Measurements from ENCODE around the gene OR6J1. TPM values are rescaled to one million over a fixed set of nuclear protein-coding genes. Genes with fewer than 3 reads are reported as not detected.
A peak's percentile ranks its signal among the peaks of the same experiment; 100 is the strongest.

The OR6J1 gene
- total RNA-seq, 1 experiment from 2014 or later = 0.18 TPM

GRCh38 chr14:22658946-22659345 lies 14.8 kb upstream of the OR6J1 start:
- BruUV-seq (replicated peaks) = no TSS peak
- DNase-seq = no peak
- H3K36me3 ChIP-seq (ENCODE audit: control insufficient read depth, insufficient read depth, low read length) = no peaks in the 10 kb centered on the region
- no peak overlapping the region for H3K4me3 ChIP-seq (ENCODE audit: low read depth, low read length)
- peaks cover 4% of the 10 kb centered on the region for H3K36me3 Mint-ChIP-seq (ENCODE audit: insufficient read depth, unreplicated experiment)
- TF ChIP-seq CTCF (IDR thresholded peaks at IDR 0.05; ENCODE audit: insufficient read depth in 1 of 2, low read depth in 1 of 2, low read length in 1 of 2, severe bottlenecking in 1 of 2, unreplicated experiment in 1 of 2) = no peak
- ChIA-PET POLR2A (interaction anchor here (1.6 kb wide), 1 partner anchor 107 kb away, joined by 4 read pairs; the partner anchor contains the start of gene OXA1L), CTCF (interaction anchor here (0.6 to 4.1 kb wide), 4 partner anchors 8 to 302 kb away, joined by 3 to 22 read pairs (median 6); no protein-coding TSS in a partner anchor)
- intact Hi-C loops (cut with micrococcal nuclease; ENCODE audit: unreplicated experiment) = loop anchor here (1.0 kb wide), 2 partner anchors 54 to 194 kb away; no protein-coding TSS in a partner anchor
- no peaks in the 10 kb centered on the region for H3K27me3 ChIP-seq (replicated peaks; ENCODE audit: control insufficient read depth, insufficient read depth, low read length)
- H3K27me3 Mint-ChIP-seq (ENCODE audit: insufficient read depth, unreplicated experiment) = no peaks in the 10 kb centered on the region
- H3K9me3 ChIP-seq = no peaks in the 10 kb centered on the region
- no peak overlapping the region for H3K4me3 Mint-ChIP-seq (ENCODE audit: unreplicated experiment)
- no peaks in the 10 kb centered on the region for H3K9me3 Mint-ChIP-seq (ENCODE audit: unreplicated experiment)
- no peaks in the 10 kb centered on the region for H3K4me1 Mint-ChIP-seq (ENCODE audit: low read depth, unreplicated experiment)
- no peak overlapping the region for H3K27ac Mint-ChIP-seq (ENCODE audit: unreplicated experiment)
- H3K4me1 ChIP-seq = peaks cover 15% of the 10 kb centered on the region

- DNase-seq = peak in 1 of 2 experiments; percentile 34
- H3K27me3 Mint-ChIP-seq (ENCODE audit: insufficient read depth, unreplicated experiment) = no peaks in the 10 kb centered on the region
- H3K9me3 Mint-ChIP-seq (ENCODE audit: unreplicated experiment) = no peaks in the 10 kb centered on the region
- H3K27ac Mint-ChIP-seq (ENCODE audit: unreplicated experiment) = no peak overlapping the region
- no peak overlapping the region for H3K4me3 Mint-ChIP-seq (ENCODE audit: unreplicated experiment)
- Histone ChIP-seq H3K4me1 (peaks cover 24% of the 10 kb centered on the region), H3K27me3 (replicated peaks; ENCODE audit: control insufficient read depth, insufficient read depth, low read length) (no peaks in the 10 kb centered on the region), H3K9me3 (no peaks in the 10 kb centered on the region), H3K4me3 (ENCODE audit: low read depth, low read length) (no peak overlapping the region), H3K36me3 (ENCODE audit: control insufficient read depth, insufficient read depth, low read length) (no peaks in the 10 kb centered on the region)
- intact Hi-C loops (cut with micrococcal nuclease; ENCODE audit: unreplicated experiment) = loop anchor here (1.0 kb wide), 2 partner anchors 55 to 195 kb away; no protein-coding TSS in a partner anchor
- ChIA-PET CTCF (interaction anchor here (0.7 to 4.1 kb wide), 9 partner anchors 55 to 195 kb away, joined by 3 to 22 read pairs (median 5); partner anchors contain the start of gene OXA1L), POLR2A (interaction anchor here (0.8 to 1.6 kb wide), 2 partner anchors 11 to 108 kb away, joined by 3 to 4 read pairs; partner anchors contain the start of gene OXA1L)
- TF ChIP-seq CTCF (IDR thresholded peaks at IDR 0.05; ENCODE audit: insufficient read depth in 1 of 2, low read depth in 1 of 2, low read length in 1 of 2, severe bottlenecking in 1 of 2, unreplicated experiment in 1 of 2) = peak in 1 of 2 experiments; percentile 26
- BruUV-seq (replicated peaks) = no TSS peak
- H3K36me3 Mint-ChIP-seq (ENCODE audit: insufficient read depth, unreplicated experiment) = peaks cover 2% of the 10 kb centered on the region
- peaks cover 5% of the 10 kb centered on the region for H3K4me1 Mint-ChIP-seq (ENCODE audit: low read depth, unreplicated experiment)
These were observed 13.7 kb upstream of the OR6J1 start for GRCh38 chr14:22657861-22658260.

GRCh38 chr14:22656945-22657731 lies 13.0 kb upstream of the OR6J1 start:
- H3K9me3 Mint-ChIP-seq (ENCODE audit: unreplicated experiment) = no peaks in the 10 kb centered on the region
- intact Hi-C loops (cut with micrococcal nuclease; ENCODE audit: unreplicated experiment) = no loop called here
- CTCF ChIA-PET = interaction anchor here (1.0 to 4.1 kb wide), 8 partner anchors 56 to 195 kb away, joined by 3 to 22 read pairs (median 6); partner anchors contain the start of gene OXA1L
- no peaks in the 10 kb centered on the region for H3K36me3 Mint-ChIP-seq (ENCODE audit: insufficient read depth, unreplicated experiment)
- no peaks in the 10 kb centered on the region for H3K27me3 ChIP-seq (replicated peaks; ENCODE audit: control insufficient read depth, insufficient read depth, low read length)
- H3K27me3 Mint-ChIP-seq (ENCODE audit: insufficient read depth, unreplicated experiment) = no peaks in the 10 kb centered on the region
- POLR2A ChIA-PET = interaction anchor here (1.6 kb wide), 1 partner anchor 109 kb away, joined by 4 read pairs; the partner anchor contains the start of gene OXA1L
- no peak for TF ChIP-seq CTCF (IDR thresholded peaks at IDR 0.05; ENCODE audit: insufficient read depth in 1 of 2, low read depth in 1 of 2, low read length in 1 of 2, severe bottlenecking in 1 of 2, unreplicated experiment in 1 of 2)
- peaks cover 24% of the 10 kb centered on the region for H3K4me1 ChIP-seq
- no peak overlapping the region for H3K4me3 Mint-ChIP-seq (ENCODE audit: unreplicated experiment)
- no peak for DNase-seq
- peaks cover 5% of the 10 kb centered on the region for H3K4me1 Mint-ChIP-seq (ENCODE audit: low read depth, unreplicated experiment)
- H3K36me3 ChIP-seq (ENCODE audit: control insufficient read depth, insufficient read depth, low read length) = no peaks in the 10 kb centered on the region
- H3K9me3 ChIP-seq = no peaks in the 10 kb centered on the region
- no peak overlapping the region for H3K27ac Mint-ChIP-seq (ENCODE audit: unreplicated experiment)
- BruUV-seq (replicated peaks) = no TSS peak
- no peak overlapping the region for H3K4me3 ChIP-seq (ENCODE audit: low read depth, low read length)

All from Caco-2 (cell line).